Stimulated activated CD8-positive, alpha-beta memory T cell treated with anti-CD3 and anti-CD28 coated beads, Interleukin-12 subunit alpha, Interleukin-12 subunit beta, amount 100 ng/mL, for 1 hour (primary cell): ENCODE results near the gene ZFAND5.
A peak's percentile ranks its signal among the peaks of the same experiment; 100 is the strongest.

ENCODE experiments used
- DNase-seq: peaks from one replicate; pipeline ENCODE4 v3.0.0-alpha.2; 2020; ENCODE audit warnings: low read depth

Gene ZFAND5, protein sequence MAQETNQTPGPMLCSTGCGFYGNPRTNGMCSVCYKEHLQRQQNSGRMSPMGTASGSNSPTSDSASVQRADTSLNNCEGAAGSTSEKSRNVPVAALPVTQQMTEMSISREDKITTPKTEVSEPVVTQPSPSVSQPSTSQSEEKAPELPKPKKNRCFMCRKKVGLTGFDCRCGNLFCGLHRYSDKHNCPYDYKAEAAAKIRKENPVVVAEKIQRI

GRCh38 chr9:72364679-72365524 lies at the start of gene ZFAND5:
ZFAND5 (minus strand) TSS chr9:72365208; CDS start chr9:72360778, 4,430 bp downstream.
- peak; percentile 89 for DNase-seq

GRCh38 chr9:72412483-72413040 lies 47.6 kb upstream of the ZFAND5 start:
- no peak for DNase-seq

- DNase-seq, result no peak
Measured at GRCh38 chr9:72410214-72410613, 45.2 kb upstream of the ZFAND5 start.

DNA sequence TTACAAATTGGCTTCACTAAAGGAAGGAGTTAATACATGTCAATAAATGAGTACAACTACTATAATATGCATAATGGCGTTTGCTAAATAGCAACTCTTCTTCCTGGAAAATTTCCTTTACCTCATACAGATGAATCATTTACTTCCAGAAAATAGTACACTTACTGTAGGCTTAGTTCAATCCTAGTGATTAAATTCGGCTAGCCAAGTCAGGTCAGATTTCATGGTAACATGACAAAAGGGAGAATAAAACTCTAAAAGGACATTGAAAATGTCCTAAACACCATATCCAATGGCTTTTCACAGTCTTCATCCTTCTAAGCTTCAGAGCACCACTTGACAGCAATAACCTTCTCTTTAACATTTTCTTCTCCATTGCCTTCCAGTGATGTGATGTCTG lies 42.1 kb upstream of the ZFAND5 start:
- no peak for DNase-seq

GRCh38 chr9:72402744-72403143 lies 37.7 kb upstream of the ZFAND5 start:
- no peak for DNase-seq

GRCh38 chr9:72401396-72401795 lies 36.4 kb upstream of the ZFAND5 start:
- DNase-seq, result no peak

DNA sequence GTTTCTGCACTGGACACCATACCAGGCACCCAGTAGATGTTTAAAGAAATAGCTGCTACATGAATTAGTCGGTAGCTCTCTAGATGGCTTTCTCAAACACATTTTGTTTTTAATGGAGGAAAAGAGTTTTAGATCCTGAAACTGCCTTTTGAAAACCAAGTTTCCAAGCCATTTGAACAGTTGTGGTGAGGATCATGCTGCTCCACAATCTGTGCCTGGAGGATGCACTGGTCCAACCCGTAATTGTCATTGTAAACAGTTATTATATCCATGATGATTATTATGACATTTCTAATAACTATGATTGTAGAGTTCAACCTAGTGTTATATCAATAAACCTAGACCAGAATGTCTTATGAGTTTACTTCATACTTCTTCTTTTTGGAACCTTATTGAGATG lies 35.9 kb upstream of the ZFAND5 start:
- no peak for DNase-seq

DNA sequence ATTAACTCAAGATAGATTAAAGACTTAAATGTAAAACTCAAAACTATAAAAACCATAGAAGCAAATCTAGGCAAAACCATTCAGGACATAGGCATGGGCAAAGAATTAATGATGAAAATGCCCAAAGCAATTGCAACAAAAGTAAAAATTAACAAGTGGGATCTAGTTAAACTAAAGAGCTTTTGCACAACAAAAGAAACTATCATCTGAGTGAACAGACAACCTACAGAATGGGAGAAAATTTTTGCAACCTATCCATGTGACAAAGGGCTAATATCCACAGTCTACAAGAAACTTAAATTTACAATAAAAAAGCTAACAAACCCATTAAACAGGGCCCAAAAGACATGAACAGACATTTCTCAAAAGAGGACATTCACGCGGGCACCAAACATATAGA lies 34.4 kb upstream of the ZFAND5 start:
- no peak for DNase-seq

DNA sequence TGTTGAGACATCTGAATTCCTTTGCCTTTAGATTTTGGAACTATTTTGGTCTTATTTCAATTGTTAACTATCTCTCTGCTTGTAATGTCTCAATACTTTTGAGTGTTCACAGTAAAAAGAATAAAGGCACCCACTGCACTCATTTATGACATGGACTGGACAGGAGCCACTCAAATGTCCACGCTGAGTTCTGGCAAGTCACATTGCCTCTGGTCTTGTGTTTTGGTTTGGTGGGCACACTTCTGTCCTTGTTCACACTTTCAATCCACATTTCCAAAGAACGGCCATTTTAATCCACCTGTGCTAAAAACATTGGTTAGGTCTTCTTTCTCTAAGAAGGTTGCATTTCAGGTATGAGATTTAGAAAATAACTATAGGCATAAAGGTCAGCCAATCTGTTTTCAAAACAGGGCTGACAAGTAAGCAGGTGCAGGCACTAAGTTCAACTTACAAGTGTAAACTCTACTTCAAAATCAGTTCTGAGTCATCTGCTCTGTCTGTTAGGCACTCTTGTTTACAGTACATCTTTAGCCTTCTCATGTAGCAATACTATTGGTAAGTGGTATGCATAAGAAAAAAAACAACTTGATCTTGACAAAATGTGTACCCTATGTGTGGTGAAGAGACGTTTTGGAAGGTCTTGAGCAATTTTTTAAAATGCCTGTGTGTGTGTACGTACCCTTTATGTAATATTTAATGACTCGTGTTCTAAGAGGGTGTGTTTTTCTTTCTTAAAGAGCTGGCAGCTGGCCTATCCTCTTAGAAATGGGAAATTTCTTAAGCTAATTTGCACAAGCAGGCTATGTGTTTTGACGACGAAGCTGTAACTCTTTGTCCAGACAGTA lies 31.5 kb upstream of the ZFAND5 start:
- no peak for DNase-seq

DNA sequence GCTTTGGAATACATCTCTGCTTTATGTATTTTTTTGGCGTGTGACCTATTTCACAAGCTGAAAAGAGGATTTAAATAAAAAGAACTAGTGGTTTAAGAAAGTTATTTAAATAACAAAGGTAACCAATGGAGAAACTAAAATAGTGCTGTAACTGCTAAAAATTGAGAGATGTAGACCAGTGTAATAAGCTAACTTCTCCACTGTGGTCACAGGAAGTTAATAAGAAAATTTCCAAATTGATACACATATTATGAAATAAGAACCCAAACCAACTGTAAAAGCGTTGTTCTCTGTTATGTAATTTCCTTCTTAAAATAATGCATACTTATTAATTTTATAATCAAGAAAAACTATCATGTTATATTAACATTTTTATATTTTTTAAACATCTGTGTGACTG lies 29.1 kb upstream of the ZFAND5 start:
- no peak for DNase-seq

- no peak for DNase-seq
Measured at GRCh38 chr9:72390907-72391306, 25.9 kb upstream of the ZFAND5 start.

DNA sequence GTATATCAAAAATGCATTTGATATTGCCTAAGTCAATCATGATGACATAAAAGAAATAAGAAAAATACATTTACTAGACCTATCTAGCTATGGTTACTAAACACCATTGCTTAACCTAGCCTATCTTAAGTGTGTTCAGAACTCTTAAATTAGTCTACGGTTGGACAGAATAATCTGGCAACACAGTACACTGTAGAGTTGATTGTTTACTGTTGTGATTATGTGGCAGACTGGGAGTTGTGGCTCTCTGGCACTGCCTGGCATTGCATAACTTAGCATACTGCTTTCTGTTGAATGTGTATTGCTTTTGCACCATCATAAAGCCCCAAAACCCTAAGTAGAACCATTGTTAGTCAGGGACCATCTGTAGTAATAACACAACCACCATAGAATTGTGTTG lies 21.2 kb upstream of the ZFAND5 start:
- DNase-seq, result no peak

- DNase-seq, result no peak
Measured at GRCh38 chr9:72384710-72385485, 19.9 kb upstream of the ZFAND5 start.

DNA sequence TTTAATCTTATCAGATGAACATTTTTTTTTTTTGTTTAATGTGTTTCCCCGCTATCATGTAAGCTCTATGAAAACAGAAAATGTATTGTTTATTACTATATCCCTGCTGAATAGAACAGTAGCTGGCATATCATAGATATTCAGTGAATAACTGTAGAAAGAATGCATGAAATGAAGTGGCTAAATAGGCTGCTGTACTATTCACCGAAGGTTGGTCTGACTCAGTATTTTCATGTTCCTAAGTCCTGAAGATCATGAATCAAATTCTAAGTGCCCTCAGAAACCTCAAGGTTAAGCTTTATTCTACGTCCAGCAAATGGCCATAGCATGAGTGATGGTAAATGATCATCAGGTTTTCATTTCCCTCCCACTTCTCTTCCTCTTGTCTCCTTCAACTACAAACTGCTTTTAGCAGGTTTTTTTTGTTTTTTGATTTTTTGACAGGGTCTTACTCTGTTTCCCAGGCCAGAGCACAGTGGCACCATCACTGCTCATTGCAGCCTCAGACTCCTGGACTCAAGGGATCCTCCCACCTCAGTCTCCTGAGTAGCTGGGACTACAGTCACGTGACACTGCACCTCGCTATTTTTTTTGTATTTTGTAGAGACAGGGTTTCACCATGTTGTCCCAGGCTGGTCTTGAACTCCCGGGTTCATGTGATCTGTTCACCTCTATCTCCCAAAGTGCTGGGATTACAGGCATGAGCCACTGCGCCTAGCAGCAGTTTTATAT lies 19.1 kb upstream of the ZFAND5 start:
- no peak for DNase-seq

DNA sequence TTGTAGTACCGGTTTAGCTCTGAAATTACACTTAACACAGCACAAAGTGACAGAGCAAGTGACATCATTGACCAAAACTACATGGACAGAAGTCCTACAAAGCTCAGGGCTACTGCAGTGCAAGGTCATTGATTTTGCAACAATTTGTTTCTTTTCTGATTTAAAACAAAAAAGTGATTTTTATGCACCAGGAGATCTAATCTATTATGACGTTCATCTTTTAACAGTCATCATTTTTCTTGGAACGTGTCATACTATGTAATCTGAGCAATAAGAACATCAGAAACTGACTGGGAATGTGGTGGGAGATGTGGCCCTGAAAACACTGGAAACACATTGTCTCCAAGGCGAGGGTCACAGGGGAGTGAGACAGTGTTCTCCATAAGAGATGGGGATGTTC lies 17.4 kb upstream of the ZFAND5 start:
- no peak for DNase-seq

DNA sequence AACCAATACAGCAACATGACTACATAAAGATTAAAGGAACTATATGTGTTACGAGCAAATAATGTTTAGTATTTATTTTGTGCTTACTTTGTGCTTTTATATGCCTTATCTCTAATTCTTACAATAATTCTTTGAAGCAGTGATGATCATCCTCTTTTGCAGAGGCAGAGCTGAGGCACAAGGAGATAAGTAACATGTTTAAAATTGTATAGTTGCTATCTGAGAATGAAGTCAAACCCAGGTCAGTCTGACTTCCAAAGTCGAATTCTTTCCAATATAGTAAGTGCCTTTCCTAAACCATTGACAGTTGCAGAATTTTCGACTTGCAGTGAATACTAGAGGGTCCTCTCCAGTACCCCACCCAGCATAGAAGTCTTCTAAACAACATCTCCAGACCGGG lies 12.0 kb upstream of the ZFAND5 start:
- DNase-seq, result no peak

DNA sequence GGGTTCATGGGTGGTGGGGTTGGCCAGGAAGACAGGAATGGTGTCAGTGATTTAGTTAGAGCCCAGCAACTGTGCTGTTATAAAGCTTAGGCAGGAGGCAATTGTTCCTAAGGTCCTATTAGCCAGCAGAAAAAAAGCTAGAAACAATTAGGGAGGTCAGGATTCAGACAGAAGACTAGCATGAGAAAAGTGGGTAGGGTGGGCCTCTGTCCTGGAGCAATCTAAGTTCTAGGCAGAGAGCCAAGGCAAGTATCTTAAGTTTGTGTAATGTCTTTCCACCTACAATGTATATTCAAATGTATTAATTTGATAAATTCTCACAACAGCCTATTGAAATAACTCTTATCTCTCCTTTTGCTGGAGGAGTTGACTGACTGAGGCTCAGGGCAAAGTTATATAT lies 6.1 kb upstream of the ZFAND5 start:
- no peak for DNase-seq

GRCh38 chr9:72365525-72366256 lies 683 bp upstream of the ZFAND5 start:
- DNase-seq, result peak; percentile 39

GRCh38 chr9:72363908-72364678 lies 915 bp downstream of the ZFAND5 start:
- DNase-seq, result peak; percentile 38
